Heart left ventricle (tissue), 13 donors: ENCODE measurements around the gene UFL1.

Experiments
- POLR2A ChIP-seq, 2 donors: fragments of 450-650 bp; IDR thresholded peaks; one replicate each; pipeline ENCODE4 v1.6.1; 2017; ENCODE audit warnings: antibody characterized with exemption in 2 of 2, mild to moderate bottlenecking in 2 of 2, moderate library complexity in 2 of 2
- TF ChIP-seq, protein P1 (sequence below), 12 donors: fragments of 200-600 bp; sonication (generic) in 4 of 12; IDR thresholded peaks; one replicate each; pipeline versions ENCODE4 v1.5.0 to v1.8.0; 2018 to 2022; ENCODE audit warnings: antibody characterized with exemption in 12 of 12, mild to moderate bottlenecking in 5 of 12
- donor health status: ischemic (EF 13 %, LVEDD 7.1; RV severe dilation, severe dysfunction).
- donor health status: DM: no; HTN: yes; CAD: no.
- donor health status: DM: no; HTN: no; CAD: no.
- donor health status: ischemic (EF 25% LVEDD 6.9; RV normal size, moderate dysfunction).
- donor health status: ischemic (EF 25% LVEDD 5.7; RV mildly dilated, moderate dysfunction).
- donor health status: ischemic (EF 35%, LVEDD 5.7; RV mildly dilated, moderate dysfunction).
- donor health status: nonischemic (EF 11% LVEDD 7.7; RV severe dilation, severe dysfunction).
- donor health status: DM: yes; HTN: yes; CAD: no.
- donor health status: PGD.
- donor health status: ischemic (EF 29% LVEDD 5.4; RV normal size, mild dysfunction).
- donor health status: nonischemic (EF 23%, LVEDD 6.1; RV moderate dilation, normal function).

GRCh38 chr6:96571551-96571950 is 49.9 kb downstream of the UFL1 start:
- no peak for TF ChIP-seq POLR2A (IDR thresholded peaks at IDR 0.05)
- TF ChIP-seq, protein P1, sequence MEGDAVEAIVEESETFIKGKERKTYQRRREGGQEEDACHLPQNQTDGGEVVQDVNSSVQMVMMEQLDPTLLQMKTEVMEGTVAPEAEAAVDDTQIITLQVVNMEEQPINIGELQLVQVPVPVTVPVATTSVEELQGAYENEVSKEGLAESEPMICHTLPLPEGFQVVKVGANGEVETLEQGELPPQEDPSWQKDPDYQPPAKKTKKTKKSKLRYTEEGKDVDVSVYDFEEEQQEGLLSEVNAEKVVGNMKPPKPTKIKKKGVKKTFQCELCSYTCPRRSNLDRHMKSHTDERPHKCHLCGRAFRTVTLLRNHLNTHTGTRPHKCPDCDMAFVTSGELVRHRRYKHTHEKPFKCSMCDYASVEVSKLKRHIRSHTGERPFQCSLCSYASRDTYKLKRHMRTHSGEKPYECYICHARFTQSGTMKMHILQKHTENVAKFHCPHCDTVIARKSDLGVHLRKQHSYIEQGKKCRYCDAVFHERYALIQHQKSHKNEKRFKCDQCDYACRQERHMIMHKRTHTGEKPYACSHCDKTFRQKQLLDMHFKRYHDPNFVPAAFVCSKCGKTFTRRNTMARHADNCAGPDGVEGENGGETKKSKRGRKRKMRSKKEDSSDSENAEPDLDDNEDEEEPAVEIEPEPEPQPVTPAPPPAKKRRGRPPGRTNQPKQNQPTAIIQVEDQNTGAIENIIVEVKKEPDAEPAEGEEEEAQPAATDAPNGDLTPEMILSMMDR (IDR thresholded peaks at IDR 0.05), result no peak
